ENCODE measurements around the gene TMEM106C.
"Not testable (repeated sequence)": the region's sequence is repeated elsewhere in the genome, so short reads cannot be mapped to it uniquely, and the experiment has no call there.

TMEM106C gene

GRCh38 chr12:47949441-47950341 is 13.7 kb upstream of the TMEM106C start:
- peak; percentile 61 to 65 for ATAC-seq

GRCh38 chr12:47950856-47951468 is 12.4 kb upstream of the TMEM106C start:
- ATAC-seq, result no peak

- ATAC-seq, result no peak
Observed at GRCh38 chr12:47954058-47954457, 9.3 kb upstream of the TMEM106C start.

DNA sequence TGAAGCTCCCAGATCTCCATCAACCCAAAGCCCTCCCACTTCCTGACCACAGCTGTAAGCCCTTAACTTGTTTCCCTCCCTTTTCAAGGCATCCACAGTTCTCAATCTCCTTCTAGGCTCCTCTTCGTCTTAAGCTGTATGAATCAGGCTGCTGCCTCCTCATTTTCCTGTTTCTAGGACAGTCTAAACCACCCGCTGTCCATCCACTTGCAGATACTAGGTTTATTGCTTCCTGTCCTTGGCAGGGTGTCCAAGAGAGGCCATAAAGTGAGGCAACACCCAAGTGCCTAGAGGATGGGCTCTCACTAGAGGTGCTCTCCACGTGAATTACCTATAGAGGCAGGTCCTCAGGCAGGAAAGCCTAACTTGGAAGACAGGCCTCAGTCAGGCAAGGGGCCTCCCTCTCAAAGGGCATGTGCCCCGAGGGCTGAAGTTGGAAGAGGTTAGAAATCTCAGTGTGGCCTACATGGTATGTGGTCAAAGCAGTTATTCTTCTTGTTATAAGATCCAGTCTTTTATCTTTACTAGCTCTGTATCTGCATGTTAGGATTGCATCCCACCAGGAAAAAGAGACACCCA is 8.8 kb upstream of the TMEM106C start:
- no peak for ATAC-seq

DNA sequence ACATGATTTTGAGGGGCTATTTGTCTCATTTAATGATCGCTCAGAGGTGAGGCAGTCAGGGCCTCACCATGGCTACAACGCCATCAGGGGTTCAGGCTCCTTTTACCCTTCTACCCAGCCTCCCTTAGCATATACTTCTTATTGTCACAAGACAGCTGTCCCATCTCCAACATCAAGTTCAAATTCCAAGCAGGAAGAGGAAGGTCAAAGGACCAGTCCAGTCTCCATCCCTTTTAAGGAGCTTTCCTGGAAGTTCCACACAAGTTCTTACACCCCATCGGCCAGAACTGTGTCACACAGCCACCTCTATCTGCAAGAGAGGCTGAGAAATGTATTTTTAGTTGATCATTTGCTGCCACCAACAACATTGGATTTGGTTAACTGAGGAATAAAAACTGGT is 8.3 kb upstream of the TMEM106C start:
- no peak for ATAC-seq

GRCh38 chr12:47957671-47958070 is 5.7 kb upstream of the TMEM106C start:
- ATAC-seq, result not testable (repeated sequence)

- no peak for ATAC-seq
Observed at GRCh38 chr12:47962198-47962597, 1.2 kb upstream of the TMEM106C start.

GRCh38 chr12:47964106-47964728 is 821 bp downstream of the TMEM106C start:
- ATAC-seq, result no peak

DNA sequence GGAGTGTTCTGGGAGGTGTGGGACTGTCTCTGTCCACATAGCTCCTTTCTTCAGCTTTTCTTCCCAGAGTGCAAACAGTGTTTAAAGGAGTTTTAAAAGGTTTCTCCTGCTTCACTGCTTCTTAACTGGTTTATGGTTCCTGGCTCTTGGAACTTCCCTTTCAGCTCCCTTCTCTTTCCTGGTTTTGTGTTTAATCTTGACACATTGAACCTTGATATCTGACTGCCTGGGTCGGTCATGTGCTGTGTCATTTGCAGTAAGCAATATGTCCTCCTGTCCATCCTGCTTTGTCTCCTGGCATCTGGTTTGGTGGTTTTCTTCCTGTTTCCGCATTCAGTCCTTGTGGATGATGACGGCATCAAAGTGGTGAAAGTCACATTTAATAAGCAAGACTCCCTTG is 2.2 kb downstream of the TMEM106C start:
- ATAC-seq, result no peak

GRCh38 chr12:47967461-47968321 is 4.3 kb downstream of the TMEM106C start:
- no peak for ATAC-seq

DNA sequence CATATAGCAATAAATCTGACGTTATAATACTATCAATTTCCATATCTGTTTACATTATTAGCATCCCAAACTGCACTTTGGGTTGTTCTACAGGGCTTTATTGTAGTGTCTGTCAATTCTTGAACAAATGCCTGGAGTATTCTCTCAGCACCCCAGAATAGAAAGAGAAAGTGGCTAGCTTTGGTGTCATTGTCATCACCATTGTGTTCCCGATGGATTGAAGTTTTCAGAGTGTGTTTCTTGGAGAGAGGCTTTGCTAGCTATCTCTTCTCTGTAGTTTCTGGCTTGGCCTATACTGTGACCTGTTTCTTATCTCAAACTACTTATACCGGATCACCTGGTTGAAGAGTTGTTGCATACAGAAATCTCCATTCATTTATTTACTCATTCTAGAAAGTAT is 6.4 kb downstream of the TMEM106C start:
- ATAC-seq, result no peak

DNA sequence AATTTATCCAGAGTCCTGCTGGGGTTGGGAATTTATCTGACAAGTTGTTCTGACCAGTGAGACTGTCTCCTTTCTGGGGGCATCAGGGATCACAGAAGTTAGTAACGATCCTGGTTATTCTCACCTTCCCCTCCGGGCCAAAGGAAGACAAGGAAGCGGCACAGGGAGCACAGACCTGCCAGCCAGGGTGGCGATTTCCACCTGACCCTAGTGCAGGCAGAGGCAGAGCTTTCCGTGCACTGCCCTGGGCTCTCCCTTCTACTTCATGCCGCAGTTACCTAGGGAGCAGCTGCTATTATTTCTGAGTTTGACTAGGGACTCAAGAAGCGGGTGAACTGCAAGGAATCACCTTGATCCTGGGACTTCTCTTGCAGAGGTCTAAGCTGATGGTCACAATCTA is 7.4 kb downstream of the TMEM106C start:
- no peak for ATAC-seq

- no peak for ATAC-seq
Observed at GRCh38 chr12:47972895-47973294, 9.5 kb downstream of the TMEM106C start.

- ATAC-seq, result no peak
Observed at GRCh38 chr12:47973870-47974269, 10.5 kb downstream of the TMEM106C start.

- no peak for ATAC-seq
Observed at GRCh38 chr12:47975036-47975620, 11.7 kb downstream of the TMEM106C start.

DNA sequence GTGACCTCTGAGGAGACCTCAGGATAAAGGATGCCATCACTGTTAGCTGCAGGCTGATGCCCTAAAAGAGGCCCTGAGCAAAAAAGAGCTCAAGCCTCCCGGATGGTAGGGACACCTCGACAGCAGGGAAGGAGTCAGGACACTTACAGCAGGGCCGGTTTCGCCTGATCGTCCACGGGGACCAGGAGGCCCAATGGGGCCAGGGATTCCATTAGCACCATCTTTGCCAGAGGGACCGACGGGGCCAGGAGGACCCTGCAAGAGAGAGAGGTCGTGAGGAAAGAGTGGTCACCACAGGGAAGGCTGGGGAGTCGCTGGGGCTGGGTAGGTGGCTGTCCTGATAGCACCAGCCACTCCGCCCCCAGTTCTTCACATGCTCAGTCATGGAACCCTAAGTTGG is 12.4 kb downstream of the TMEM106C start:
- no peak for ATAC-seq

- ATAC-seq, result no peak
Observed at GRCh38 chr12:47977046-47977771, 13.8 kb downstream of the TMEM106C start.

- no peak for ATAC-seq
Observed at GRCh38 chr12:47977772-47978597, 14.6 kb downstream of the TMEM106C start.

DNA sequence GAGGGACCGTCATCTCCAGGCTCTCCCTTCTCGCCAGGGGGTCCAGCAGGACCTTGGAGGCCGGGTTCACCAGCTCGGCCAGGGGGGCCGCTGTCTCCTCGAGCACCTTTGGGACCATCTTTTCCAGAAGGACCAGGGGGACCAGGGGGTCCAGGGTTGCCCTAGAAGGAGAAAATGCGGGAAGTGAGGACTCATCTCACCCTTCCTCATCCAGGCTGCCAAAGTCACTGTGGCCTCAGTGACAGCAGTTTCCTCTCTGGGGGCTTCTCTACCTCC is 15.1 kb downstream of the TMEM106C start:
- ATAC-seq, result no peak

DNA sequence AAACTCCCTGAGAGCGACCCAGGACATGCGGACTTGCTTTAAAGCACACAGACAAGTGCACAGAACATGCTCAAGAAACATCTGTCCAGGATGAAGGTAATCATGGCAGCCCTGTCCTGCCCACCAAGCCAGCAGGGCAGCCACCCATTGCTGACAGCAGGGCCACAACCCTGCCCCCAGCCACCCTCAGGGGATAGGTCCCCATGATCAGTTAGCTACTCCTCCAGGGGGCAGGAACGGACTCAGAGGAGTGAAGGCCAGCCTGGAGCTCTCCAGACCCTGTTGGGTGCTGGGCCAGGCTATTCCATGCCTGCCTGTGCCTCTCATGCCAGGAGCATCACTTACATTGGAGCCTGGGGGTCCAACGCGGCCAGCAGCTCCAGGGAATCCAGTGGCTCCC is 15.8 kb downstream of the TMEM106C start:
- no peak for ATAC-seq

GRCh38 chr12:47979686-47980085 is 16.3 kb downstream of the TMEM106C start:
- no peak for ATAC-seq

All from activated CD4-positive, CD25-positive, alpha-beta regulatory T cell treated with anti-CD3 and anti-CD28 coated beads, Interleukin-2, amount 50 U/mL, for 24 hours (primary cell).